SH-SY5Y (cell line): ENCODE results near the gene ARHGAP15.

Source experiments
- GATA2 ChIP-seq: IDR thresholded peaks from 2 replicates; pipeline ENCODE4 v1.6.1; 2011; ENCODE audit warnings: mild to moderate bottlenecking, low read depth, low read length
- GATA3 ChIP-seq: IDR thresholded peaks from 2 replicates; pipeline ENCODE4 v1.6.1; 2011; ENCODE audit warnings: low read depth, mild to moderate bottlenecking, low read length, moderate library complexity

GRCh38 chr2:143786026-143786765 is 657.0 kb downstream of the ARHGAP15 start:
- no peak for TF ChIP-seq GATA2
- TF ChIP-seq GATA3: no peak
